ENCODE results near the gene SCAP.
"Not testable (repeated sequence)": the region's sequence is repeated elsewhere in the genome, so short reads cannot be mapped to it uniquely, and the experiment has no call there.

SCAP gene

GRCh38 chr3:47480267-47480666 is 4.5 kb upstream of the SCAP start:
- not testable (repeated sequence) for DNase-seq

GRCh38 chr3:47479826-47480160 is 4.1 kb upstream of the SCAP start:
- DNase-seq: no peak

GRCh38 chr3:47478022-47478421 is 2.3 kb upstream of the SCAP start:
- no peak for DNase-seq

GRCh38 chr3:47476644-47477199 is 981 bp upstream of the SCAP start:
- DNase-seq: no peak

- no peak for DNase-seq
Observed at GRCh38 chr3:47476330-47476626, 537 bp upstream of the SCAP start.

GRCh38 chr3:47475029-47475569 is 642 bp downstream of the SCAP start:
- DNase-seq: peak; percentile 45 to 50

GRCh38 chr3:47473391-47473790 is 2.4 kb downstream of the SCAP start:
- DNase-seq: no peak

GRCh38 chr3:47469616-47470015 is 6.1 kb downstream of the SCAP start:
- DNase-seq: no peak

- not testable (repeated sequence) for DNase-seq
Observed at GRCh38 chr3:47468315-47468714, 7.4 kb downstream of the SCAP start.

GRCh38 chr3:47464588-47464987 is 11.2 kb downstream of the SCAP start:
- DNase-seq: no peak

- not testable (repeated sequence) for DNase-seq
Observed at GRCh38 chr3:47459534-47460085, 16.1 kb downstream of the SCAP start.

GRCh38 chr3:47456984-47457383 is 18.8 kb downstream of the SCAP start:
- no peak for DNase-seq

GRCh38 chr3:47455806-47456452 is 19.8 kb downstream of the SCAP start:
- DNase-seq: no peak

GRCh38 chr3:47452453-47453215 is 23.1 kb downstream of the SCAP start:
- DNase-seq: no peak

GRCh38 chr3:47444103-47444502 is 31.6 kb downstream of the SCAP start:
- DNase-seq: no peak

GRCh38 chr3:47443611-47443995 is 32.1 kb downstream of the SCAP start:
- no peak for DNase-seq

GRCh38 chr3:47441796-47442551 is 33.8 kb downstream of the SCAP start:
- DNase-seq: no peak

GRCh38 chr3:47440131-47440530 is 35.6 kb downstream of the SCAP start:
- DNase-seq: no peak

- DNase-seq: no peak
Observed at GRCh38 chr3:47436180-47436579, 39.6 kb downstream of the SCAP start.

- no peak for DNase-seq
Observed at GRCh38 chr3:47434849-47435248, 40.9 kb downstream of the SCAP start.

GRCh38 chr3:47433796-47434195 is 41.9 kb downstream of the SCAP start:
- DNase-seq: no peak

GRCh38 chr3:47432673-47433072 is 43.1 kb downstream of the SCAP start:
- no peak for DNase-seq

- DNase-seq: no peak
Observed at GRCh38 chr3:47431225-47431624, 44.5 kb downstream of the SCAP start.

Measured in activated CD4-positive, alpha-beta T cell treated with anti-CD3 and anti-CD28 coated beads for 4 hours (primary cell).